ENCODE results near the gene SLC6A4. TPM values are rescaled to one million over a fixed set of nuclear protein-coding genes. Genes with fewer than 3 reads are reported as not detected.

SLC6A4 gene
- total and polyA plus RNA-seq, 2 donors (not counting 3 experiments of a cell fraction or from before 2014, with no cell fraction given): 0.25 TPM; not detected in 1

DNA sequence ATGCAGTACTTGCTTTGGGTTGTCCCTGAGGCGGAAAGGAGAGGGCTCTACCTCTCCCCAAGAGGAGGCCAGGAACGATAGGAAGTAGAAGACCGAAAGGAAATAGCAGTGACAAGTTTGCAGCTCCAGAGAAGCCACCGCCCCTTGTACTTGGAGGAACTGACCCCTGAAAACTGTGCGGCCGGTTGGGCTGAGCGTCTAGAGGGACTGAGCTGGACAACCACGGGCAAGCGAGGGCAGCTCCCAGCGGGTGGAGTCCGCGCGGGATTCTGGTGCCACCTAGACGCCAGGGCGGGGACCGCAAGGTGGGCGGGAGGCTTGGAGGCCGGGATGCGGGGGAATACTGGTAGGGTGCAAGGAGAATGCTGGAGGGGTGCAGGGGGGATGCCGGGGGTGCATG lies 1.3 kb upstream of the SLC6A4 start:
- peak overlapping the region; percentile 52 for H2AFZ ChIP-seq (ENCODE audit: low read depth, low read length)
- TF ChIP-seq, protein P1, sequence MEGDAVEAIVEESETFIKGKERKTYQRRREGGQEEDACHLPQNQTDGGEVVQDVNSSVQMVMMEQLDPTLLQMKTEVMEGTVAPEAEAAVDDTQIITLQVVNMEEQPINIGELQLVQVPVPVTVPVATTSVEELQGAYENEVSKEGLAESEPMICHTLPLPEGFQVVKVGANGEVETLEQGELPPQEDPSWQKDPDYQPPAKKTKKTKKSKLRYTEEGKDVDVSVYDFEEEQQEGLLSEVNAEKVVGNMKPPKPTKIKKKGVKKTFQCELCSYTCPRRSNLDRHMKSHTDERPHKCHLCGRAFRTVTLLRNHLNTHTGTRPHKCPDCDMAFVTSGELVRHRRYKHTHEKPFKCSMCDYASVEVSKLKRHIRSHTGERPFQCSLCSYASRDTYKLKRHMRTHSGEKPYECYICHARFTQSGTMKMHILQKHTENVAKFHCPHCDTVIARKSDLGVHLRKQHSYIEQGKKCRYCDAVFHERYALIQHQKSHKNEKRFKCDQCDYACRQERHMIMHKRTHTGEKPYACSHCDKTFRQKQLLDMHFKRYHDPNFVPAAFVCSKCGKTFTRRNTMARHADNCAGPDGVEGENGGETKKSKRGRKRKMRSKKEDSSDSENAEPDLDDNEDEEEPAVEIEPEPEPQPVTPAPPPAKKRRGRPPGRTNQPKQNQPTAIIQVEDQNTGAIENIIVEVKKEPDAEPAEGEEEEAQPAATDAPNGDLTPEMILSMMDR (IDR thresholded peaks at IDR 0.05; ENCODE audit: extremely low read depth in 1 of 2, insufficient read depth in 1 of 2, low read depth in 1 of 2, low read length in 2 of 2): peak; percentile 26 to 65
- no peak for TF ChIP-seq JUN (IDR thresholded peaks at IDR 0.05; ENCODE audit: borderline replicate concordance, insufficient read depth, insufficient read length, low read depth)
- CTCF ChIA-PET: interaction anchor here (0.6 to 5.2 kb wide), 29 partner anchors 8 to 145 kb away, joined by 3 to 73 read pairs (median 4); partner anchors contain the start of gene NSRP1
- dilution Hi-C loops (cut with MboI; ENCODE audit: extremely low pct_ligation_motif_present, low sequenced_read_pairs) (no loop called here), intact Hi-C loops (cut with micrococcal nuclease) (loop anchor here (1.0 to 5.0 kb wide), 2 partner anchors 109 to 132 kb away; no protein-coding TSS in a partner anchor)
- no peak overlapping the region for H3K9ac ChIP-seq (replicated peaks; ENCODE audit: extremely low read depth, insufficient read depth, low read length)
- no peaks in the 10 kb centered on the region for H4K20me1 ChIP-seq (replicated peaks; ENCODE audit: control insufficient read depth, extremely low read depth, insufficient read depth, low read length)
- BruUV-seq (replicated peaks): no TSS peak
- POLR2A ChIA-PET: no interaction called here
- DNase-seq (ENCODE audit: low read depth, low spot score): peak; percentile 44
- H3K9me1 ChIP-seq (replicated peaks; ENCODE audit: control insufficient read depth, extremely low read depth, insufficient read depth, low read length): no peaks in the 10 kb centered on the region
- no peaks in the 10 kb centered on the region for H3K9me3 ChIP-seq (replicated peaks; ENCODE audit: control insufficient read depth, insufficient read depth, low read length)
- no peaks in the 10 kb centered on the region for H3K79me2 ChIP-seq (ENCODE audit: control insufficient read depth, insufficient read depth, low read length)
- FAIRE-seq: peak; percentile 81
- H3K27ac ChIP-seq (ENCODE audit: insufficient read depth, low read depth, low read length): no peak overlapping the region
- H3K36me3 ChIP-seq (ENCODE audit: control insufficient read depth in 2 of 2, extremely low read depth in 1 of 2, insufficient read depth in 2 of 2, low read length in 2 of 2): no peaks in the 10 kb centered on the region
- H3K4me2 ChIP-seq (ENCODE audit: insufficient read depth, low read length): peak overlapping the region; percentile 52
- peaks cover 51 to 54% of the 10 kb centered on the region in 2 experiments for H3K27me3 ChIP-seq (ENCODE audit: control insufficient read depth in 2 of 2, insufficient read depth in 2 of 2, low read length in 2 of 2)
- peaks cover 8% of the 10 kb centered on the region for H3K4me1 ChIP-seq (ENCODE audit: control insufficient read depth, extremely low read depth, insufficient read depth, low read length)
- no peak overlapping the region for H3K4me3 ChIP-seq (replicated peaks in 1 of 3; ENCODE audit: insufficient read depth in 1 of 3, low read depth in 1 of 3, low read length in 3 of 3)

DNA sequence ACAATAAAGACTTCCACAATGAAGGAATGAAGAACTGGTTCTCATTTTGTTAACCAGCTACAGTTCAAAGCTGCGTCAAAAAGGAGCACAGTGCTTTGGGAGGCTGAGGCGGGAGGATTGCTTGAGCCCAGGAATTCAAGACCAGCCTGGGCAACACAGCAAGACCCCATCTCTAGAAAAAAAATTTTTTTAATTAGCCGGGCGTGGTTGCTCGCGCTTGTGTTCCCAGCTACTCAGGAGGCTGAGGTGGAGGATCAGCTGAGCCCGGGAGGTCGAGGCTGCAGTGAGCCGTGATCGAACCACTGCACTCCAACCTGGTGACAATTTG lies 764 bp upstream of the SLC6A4 start:
- no peaks in the 10 kb centered on the region for H3K9me1 ChIP-seq (replicated peaks; ENCODE audit: control insufficient read depth, extremely low read depth, insufficient read depth, low read length)
- no peaks in the 10 kb centered on the region for H3K36me3 ChIP-seq (ENCODE audit: control insufficient read depth in 2 of 2, extremely low read depth in 1 of 2, insufficient read depth in 2 of 2, low read length in 2 of 2)
- ChIA-PET CTCF (interaction anchor here (0.6 to 5.2 kb wide), 28 partner anchors 10 to 145 kb away, joined by 3 to 73 read pairs (median 4); partner anchors contain the start of gene NSRP1), POLR2A (no interaction called here)
- peaks cover 8% of the 10 kb centered on the region for H3K4me1 ChIP-seq (ENCODE audit: control insufficient read depth, extremely low read depth, insufficient read depth, low read length)
- peak overlapping the region; percentile 67 for H3K4me2 ChIP-seq (ENCODE audit: insufficient read depth, low read length)
- BruUV-seq (replicated peaks): no TSS peak
- no peaks in the 10 kb centered on the region for H3K9me3 ChIP-seq (replicated peaks; ENCODE audit: control insufficient read depth, insufficient read depth, low read length)
- H4K20me1 ChIP-seq (replicated peaks; ENCODE audit: control insufficient read depth, extremely low read depth, insufficient read depth, low read length): no peaks in the 10 kb centered on the region
- intact Hi-C loops (cut with micrococcal nuclease): loop anchor here (5.0 kb wide), 1 partner anchor 109 kb away; no protein-coding TSS in a partner anchor
- DNase-seq (ENCODE audit: low read depth, low spot score) (no peak), FAIRE-seq (peak; percentile 43)
- H3K4me3 ChIP-seq (replicated peaks in 1 of 3; ENCODE audit: insufficient read depth in 1 of 3, low read depth in 1 of 3, low read length in 3 of 3): peak overlapping the region in 1 of 3 experiments; percentile 40
- peaks cover 51 to 55% of the 10 kb centered on the region in 2 experiments for H3K27me3 ChIP-seq (ENCODE audit: control insufficient read depth in 2 of 2, insufficient read depth in 2 of 2, low read length in 2 of 2)
- H3K79me2 ChIP-seq (ENCODE audit: control insufficient read depth, insufficient read depth, low read length): no peaks in the 10 kb centered on the region
- H2AFZ ChIP-seq (ENCODE audit: low read depth, low read length): peak overlapping the region; percentile 61
- H3K9ac ChIP-seq (replicated peaks; ENCODE audit: extremely low read depth, insufficient read depth, low read length): no peak overlapping the region
- H3K27ac ChIP-seq (ENCODE audit: insufficient read depth, low read depth, low read length): no peak overlapping the region
- dilution Hi-C loops (cut with MboI; ENCODE audit: extremely low pct_ligation_motif_present, low sequenced_read_pairs): no loop called here
- TF ChIP-seq JUN (IDR thresholded peaks at IDR 0.05; ENCODE audit: borderline replicate concordance, insufficient read depth, insufficient read length, low read depth) (no peak), EZH2 (IDR thresholded peaks at IDR 0.05; ENCODE audit: borderline replicate concordance, low read depth, low read length, severe bottlenecking) (no peak), FOS (IDR thresholded peaks at IDR 0.05; ENCODE audit: borderline replicate concordance, insufficient read depth, low read length) (no peak), MYC (IDR thresholded peaks at IDR 0.05; ENCODE audit: low read depth, low read length) (no peak), POLR2A (IDR thresholded peaks at IDR 0.05; ENCODE audit: low read depth, low read length) (no peak), POLR2AphosphoS5 (IDR thresholded peaks at IDR 0.05; ENCODE audit: insufficient read depth, low read depth, low read length) (no peak), GATA2 (IDR thresholded peaks at IDR 0.05; ENCODE audit: insufficient read depth, insufficient read length, low read depth, low read length) (no peak)
- TF ChIP-seq, protein P1 (IDR thresholded peaks at IDR 0.05; ENCODE audit: extremely low read depth in 1 of 2, insufficient read depth in 1 of 2, low read depth in 1 of 2, low read length in 2 of 2): no peak
- TF ChIP-seq, protein P2, sequence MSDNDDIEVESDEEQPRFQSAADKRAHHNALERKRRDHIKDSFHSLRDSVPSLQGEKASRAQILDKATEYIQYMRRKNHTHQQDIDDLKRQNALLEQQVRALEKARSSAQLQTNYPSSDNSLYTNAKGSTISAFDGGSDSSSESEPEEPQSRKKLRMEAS (IDR thresholded peaks at IDR 0.05; ENCODE audit: insufficient read depth, insufficient read length): no peak
